DMS114 treated with DMSO at 0.1 percent for 48 hours (cell line): Measurements from ENCODE around the gene NAPSA.
A peak's percentile ranks its signal among the peaks of the same experiment; 100 is the strongest.
"Not testable (repeated sequence)": the region's sequence is repeated elsewhere in the genome, so short reads cannot be mapped to it uniquely, and the experiment has no call there.

ENCODE experiments used
- DNase-seq: peaks from one replicate; lab custom pipeline; 2025; ENCODE audit not compliant: unreplicated experiment; lab: John Stamatoyannopoulos, UW

NAPSA gene

GRCh38 chr19:50331994-50332243 lies 33.5 kb downstream of the NAPSA start:
- no peak for DNase-seq

GRCh38 chr19:50331221-50331993 lies 34.0 kb downstream of the NAPSA start:
- no peak for DNase-seq

GRCh38 chr19:50330365-50331078 lies 34.9 kb downstream of the NAPSA start:
- DNase-seq: peak; percentile 53

GRCh38 chr19:50329926-50330294 lies 35.5 kb downstream of the NAPSA start:
- not testable (repeated sequence) for DNase-seq

- peak; percentile 98 for DNase-seq
Measured at GRCh38 chr19:50329146-50329925, 36.1 kb downstream of the NAPSA start, which contains the start of gene KCNC3. TSS of gene KCNC3 (minus strand) at chr19:50329377. CDS start at chr19:50329082, 295 bp downstream.

- DNase-seq: no peak
Measured at GRCh38 chr19:50328873-50329145, 36.6 kb downstream of the NAPSA start.

- DNase-seq: no peak
Measured at GRCh38 chr19:50328224-50328872, 37.1 kb downstream of the NAPSA start.

GRCh38 chr19:50327461-50328223 lies 37.8 kb downstream of the NAPSA start:
- DNase-seq: no peak

- no peak for DNase-seq
Measured at GRCh38 chr19:50327013-50327412, 38.4 kb downstream of the NAPSA start.

- DNase-seq: no peak
Measured at GRCh38 chr19:50326101-50326664, 39.3 kb downstream of the NAPSA start.

- peak; percentile 37 for DNase-seq
Measured at GRCh38 chr19:50325310-50326100, 39.9 kb downstream of the NAPSA start.

- no peak for DNase-seq
Measured at GRCh38 chr19:50324331-50324730, 41.1 kb downstream of the NAPSA start.

- DNase-seq: no peak
Measured at GRCh38 chr19:50323782-50324133, 41.7 kb downstream of the NAPSA start.

- no peak for DNase-seq
Measured at GRCh38 chr19:50322931-50323781, 42.3 kb downstream of the NAPSA start.

- DNase-seq: no peak
Measured at GRCh38 chr19:50322234-50322633, 43.2 kb downstream of the NAPSA start.

- DNase-seq: no peak
Measured at GRCh38 chr19:50321831-50322230, 43.6 kb downstream of the NAPSA start.

- DNase-seq: no peak
Measured at GRCh38 chr19:50320596-50320995, 44.8 kb downstream of the NAPSA start.

GRCh38 chr19:50320051-50320450 lies 45.4 kb downstream of the NAPSA start:
- no peak for DNase-seq

- no peak for DNase-seq
Measured at GRCh38 chr19:50319156-50319555, 46.3 kb downstream of the NAPSA start.
